HL-60 (cell line): ENCODE results near the gene DENND1A.

Experiments
- DNase-seq, 2 experiments: peaks; one replicate each; pipeline ENCODE4 v3.0.0-alpha.2; 2010 to 2020; ENCODE audit warnings: low read depth in 1 of 2, low spot score in 1 of 2
- H3K27ac ChIP-seq: fragments of 250-450 bp; sonication (Bioruptor Pico); replicated peaks from 2 replicates; pipeline ENCODE4 v1.5.1; 2020; ENCODE audit warnings: mild to moderate bottlenecking, moderate library complexity
- H3K27me3 ChIP-seq: fragments of 250-450 bp; sonication (Bioruptor Pico); 2 replicates; pipeline ENCODE4 v1.5.1; 2021; ENCODE audit warnings: mild to moderate bottlenecking, moderate library complexity; ENCODE audit not compliant: insufficient read depth, poor library complexity, severe bottlenecking
- H3K4me3 ChIP-seq: replicated peaks from 2 replicates; pipeline ENCODE4 v1.5.1; 2011; ENCODE audit warnings: mild to moderate bottlenecking, control low read depth, low read length; ENCODE audit not compliant: insufficient read depth
- GABPA ChIP-seq: IDR thresholded peaks from 2 replicates; pipeline ENCODE4 v1.6.1; 2012; ENCODE audit warnings: low read depth
- POLR2AphosphoS5 ChIP-seq: IDR thresholded peaks from 2 replicates; pipeline ENCODE4 v1.6.1; 2012; ENCODE audit warnings: low read depth
- SPI1 ChIP-seq: IDR thresholded peaks from 2 replicates; pipeline ENCODE4 v1.6.1; 2012; ENCODE audit warnings: low read depth, mild to moderate bottlenecking, borderline replicate concordance
- TF ChIP-seq, protein P1 (sequence below): IDR thresholded peaks from 2 replicates; pipeline ENCODE4 v1.6.1; 2012; ENCODE audit warnings: low read depth; ENCODE audit not compliant: insufficient replicate concordance
- TF ChIP-seq, protein P2 (sequence below): IDR thresholded peaks from one replicate; pipeline ENCODE4 v1.5.1; 2011; ENCODE audit warnings: low read length, control low read depth, inconsistent platforms; ENCODE audit not compliant: insufficient read depth

The DENND1A gene

DNA sequence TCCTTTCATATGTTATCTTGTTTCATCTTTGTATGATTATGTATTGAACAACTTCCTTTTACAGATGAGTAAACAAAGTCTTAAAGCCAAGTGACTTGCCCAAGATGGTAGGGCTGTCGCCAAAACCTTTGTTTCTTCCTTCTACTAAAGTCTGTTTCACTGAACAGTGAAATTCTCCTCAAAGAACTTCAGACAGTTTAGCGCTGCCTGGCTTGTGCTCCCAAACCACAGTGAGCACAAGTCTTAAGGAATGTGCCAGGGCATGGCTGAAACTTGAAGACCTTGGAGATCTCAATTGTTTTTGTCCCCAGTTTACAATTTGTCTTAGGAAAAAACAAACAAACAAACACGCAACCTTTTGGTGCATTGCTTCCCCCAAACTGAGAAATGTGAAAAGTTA is 300.4 kb downstream of the DENND1A start:
- Histone ChIP-seq H3K4me3 (no peak overlapping the region), H3K27ac (no peak overlapping the region), H3K27me3 (no peaks in the 10 kb centered on the region)
- TF ChIP-seq SPI1 = no peak
- TF ChIP-seq, protein P1, sequence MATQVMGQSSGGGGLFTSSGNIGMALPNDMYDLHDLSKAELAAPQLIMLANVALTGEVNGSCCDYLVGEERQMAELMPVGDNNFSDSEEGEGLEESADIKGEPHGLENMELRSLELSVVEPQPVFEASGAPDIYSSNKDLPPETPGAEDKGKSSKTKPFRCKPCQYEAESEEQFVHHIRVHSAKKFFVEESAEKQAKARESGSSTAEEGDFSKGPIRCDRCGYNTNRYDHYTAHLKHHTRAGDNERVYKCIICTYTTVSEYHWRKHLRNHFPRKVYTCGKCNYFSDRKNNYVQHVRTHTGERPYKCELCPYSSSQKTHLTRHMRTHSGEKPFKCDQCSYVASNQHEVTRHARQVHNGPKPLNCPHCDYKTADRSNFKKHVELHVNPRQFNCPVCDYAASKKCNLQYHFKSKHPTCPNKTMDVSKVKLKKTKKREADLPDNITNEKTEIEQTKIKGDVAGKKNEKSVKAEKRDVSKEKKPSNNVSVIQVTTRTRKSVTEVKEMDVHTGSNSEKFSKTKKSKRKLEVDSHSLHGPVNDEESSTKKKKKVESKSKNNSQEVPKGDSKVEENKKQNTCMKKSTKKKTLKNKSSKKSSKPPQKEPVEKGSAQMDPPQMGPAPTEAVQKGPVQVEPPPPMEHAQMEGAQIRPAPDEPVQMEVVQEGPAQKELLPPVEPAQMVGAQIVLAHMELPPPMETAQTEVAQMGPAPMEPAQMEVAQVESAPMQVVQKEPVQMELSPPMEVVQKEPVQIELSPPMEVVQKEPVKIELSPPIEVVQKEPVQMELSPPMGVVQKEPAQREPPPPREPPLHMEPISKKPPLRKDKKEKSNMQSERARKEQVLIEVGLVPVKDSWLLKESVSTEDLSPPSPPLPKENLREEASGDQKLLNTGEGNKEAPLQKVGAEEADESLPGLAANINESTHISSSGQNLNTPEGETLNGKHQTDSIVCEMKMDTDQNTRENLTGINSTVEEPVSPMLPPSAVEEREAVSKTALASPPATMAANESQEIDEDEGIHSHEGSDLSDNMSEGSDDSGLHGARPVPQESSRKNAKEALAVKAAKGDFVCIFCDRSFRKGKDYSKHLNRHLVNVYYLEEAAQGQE = no peak
- TF ChIP-seq GABPA = no peak
- TF ChIP-seq, protein P2, sequence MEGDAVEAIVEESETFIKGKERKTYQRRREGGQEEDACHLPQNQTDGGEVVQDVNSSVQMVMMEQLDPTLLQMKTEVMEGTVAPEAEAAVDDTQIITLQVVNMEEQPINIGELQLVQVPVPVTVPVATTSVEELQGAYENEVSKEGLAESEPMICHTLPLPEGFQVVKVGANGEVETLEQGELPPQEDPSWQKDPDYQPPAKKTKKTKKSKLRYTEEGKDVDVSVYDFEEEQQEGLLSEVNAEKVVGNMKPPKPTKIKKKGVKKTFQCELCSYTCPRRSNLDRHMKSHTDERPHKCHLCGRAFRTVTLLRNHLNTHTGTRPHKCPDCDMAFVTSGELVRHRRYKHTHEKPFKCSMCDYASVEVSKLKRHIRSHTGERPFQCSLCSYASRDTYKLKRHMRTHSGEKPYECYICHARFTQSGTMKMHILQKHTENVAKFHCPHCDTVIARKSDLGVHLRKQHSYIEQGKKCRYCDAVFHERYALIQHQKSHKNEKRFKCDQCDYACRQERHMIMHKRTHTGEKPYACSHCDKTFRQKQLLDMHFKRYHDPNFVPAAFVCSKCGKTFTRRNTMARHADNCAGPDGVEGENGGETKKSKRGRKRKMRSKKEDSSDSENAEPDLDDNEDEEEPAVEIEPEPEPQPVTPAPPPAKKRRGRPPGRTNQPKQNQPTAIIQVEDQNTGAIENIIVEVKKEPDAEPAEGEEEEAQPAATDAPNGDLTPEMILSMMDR = no peak
- no peak for TF ChIP-seq POLR2AphosphoS5
- no peak for DNase-seq

DNA sequence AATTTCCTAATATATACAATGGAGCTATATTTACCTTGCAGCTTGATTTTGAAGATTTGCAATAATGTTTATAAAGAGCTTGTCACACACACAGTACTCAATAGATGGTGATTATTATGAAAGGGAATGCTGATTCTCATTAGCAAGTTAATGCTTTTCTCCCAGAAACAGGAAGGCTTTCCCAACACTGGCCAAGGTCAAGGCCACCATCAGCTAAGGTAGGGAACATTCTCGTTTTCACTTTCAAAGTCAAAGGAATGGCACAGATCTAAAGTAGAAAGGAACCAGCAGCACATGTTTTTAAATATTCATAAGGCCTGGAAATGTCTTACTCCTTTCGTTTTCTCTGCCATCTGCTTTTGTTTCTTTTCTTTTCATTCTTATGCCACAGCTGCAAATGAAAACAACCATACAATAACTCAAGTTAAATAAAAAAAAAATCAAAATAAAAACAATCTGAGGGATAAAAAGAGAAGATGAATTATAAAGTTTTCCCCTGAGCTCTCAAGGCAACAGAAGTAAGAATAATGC is 307.1 kb downstream of the DENND1A start:
- Histone ChIP-seq H3K27me3 (no peaks in the 10 kb centered on the region), H3K4me3 (no peak overlapping the region), H3K27ac (no peak overlapping the region)
- no peak for DNase-seq
- TF ChIP-seq, protein P2 = no peak

DNA sequence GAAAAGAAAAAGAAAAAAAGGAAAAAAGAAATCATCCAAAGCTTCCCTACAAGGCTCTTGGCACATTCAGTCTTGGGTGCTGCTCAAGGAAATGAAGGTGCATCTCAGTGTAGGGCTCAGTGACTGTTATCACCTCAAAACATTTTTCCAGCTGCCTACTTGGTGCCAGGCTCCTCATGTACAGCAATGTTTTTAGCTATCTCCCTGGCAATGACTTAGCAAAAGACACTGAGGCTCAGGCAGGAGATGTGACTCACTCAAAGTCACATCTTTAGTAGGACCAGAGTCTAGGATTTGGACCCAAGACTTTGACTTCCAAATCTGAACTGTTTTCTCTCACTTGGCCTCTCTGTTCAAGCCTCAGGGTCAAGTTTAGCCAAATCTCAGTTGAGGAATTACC is 309.7 kb downstream of the DENND1A start:
- no peak overlapping the region for H3K27ac ChIP-seq

More for the DNA sequence above, 309.7 kb downstream of the DENND1A start:
- TF ChIP-seq POLR2AphosphoS5 (no peak), SPI1 (no peak), GABPA (no peak)
- TF ChIP-seq, protein P2 = no peak
- TF ChIP-seq, protein P1 = no peak
- DNase-seq = no peak
- Histone ChIP-seq H3K27me3 (no peaks in the 10 kb centered on the region), H3K4me3 (no peak overlapping the region)
